ENCODE results near the gene TARM1.
A peak's percentile ranks its signal among the peaks of the same experiment; 100 is the strongest.

TARM1 gene

GRCh38 chr19:54081032-54081431 lies at the start of gene TARM1:
TARM1 (minus strand) TSS chr19:54081365; CDS start chr19:54081340, 25 bp downstream.
- DNase-seq (ENCODE audit: low read depth, low spot score): no peak

DNA sequence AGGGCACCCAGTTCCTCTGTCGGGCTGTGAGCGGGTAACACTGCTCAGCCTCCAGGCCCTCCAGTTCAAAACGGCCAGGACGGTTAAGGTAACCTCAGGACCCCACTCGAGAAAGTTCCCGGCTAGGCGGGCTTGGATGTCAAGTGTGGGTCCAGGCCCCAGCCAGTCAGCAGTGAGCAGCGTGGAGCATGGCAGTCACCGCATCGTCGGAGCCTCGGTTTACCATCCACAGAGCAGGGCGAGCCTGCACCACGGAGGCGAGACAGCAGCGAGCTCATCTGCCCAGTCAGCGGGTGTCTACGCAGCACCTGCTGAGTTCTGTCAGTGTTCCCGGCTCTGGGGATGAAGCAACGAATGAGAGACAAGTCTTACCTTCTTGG lies 48.4 kb upstream of the TARM1 start:
- DNase-seq (ENCODE audit: low read depth, low spot score): no peak

- DNase-seq (ENCODE audit: low read depth, low spot score): no peak
Measured at GRCh38 chr19:54128796-54129616, 47.8 kb upstream of the TARM1 start.

GRCh38 chr19:54128441-54128725 lies 47.2 kb upstream of the TARM1 start:
- DNase-seq (ENCODE audit: low read depth, low spot score): no peak

DNA sequence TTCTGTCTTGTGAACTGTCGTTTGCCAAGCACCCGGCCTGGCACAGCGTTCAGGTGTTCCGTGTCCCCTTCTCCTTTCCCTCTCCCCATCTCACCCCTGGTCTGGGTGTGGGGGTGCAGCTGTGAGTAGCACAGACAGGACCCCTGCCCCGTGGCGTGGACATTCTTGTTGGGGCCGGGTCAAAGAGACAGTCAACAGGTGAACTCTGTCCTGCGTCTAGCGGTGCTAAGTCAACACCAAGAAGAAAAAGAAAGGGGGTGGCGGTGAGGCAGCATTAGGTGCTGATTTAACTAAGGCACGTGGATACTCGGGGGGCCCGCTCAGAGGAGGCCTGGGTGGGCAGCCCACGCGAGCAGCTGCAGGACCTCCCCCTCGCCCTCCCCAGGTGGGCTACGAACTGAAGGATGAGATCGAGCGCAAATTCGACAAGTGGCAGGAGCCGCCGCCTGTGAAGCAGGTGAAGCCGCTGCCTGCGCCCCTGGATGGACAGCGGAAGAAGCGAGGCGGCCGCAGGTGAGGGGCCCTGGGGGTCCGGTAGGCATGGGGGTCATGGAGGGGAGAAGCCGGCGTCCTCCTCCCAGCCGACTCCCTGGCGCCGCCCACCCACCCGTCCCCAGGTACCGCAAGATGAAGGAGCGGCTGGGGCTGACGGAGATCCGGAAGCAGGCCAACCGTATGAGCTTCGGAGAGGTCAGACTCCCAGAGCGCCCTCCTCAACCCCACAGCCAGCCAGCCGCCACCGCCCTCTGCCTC lies 46.7 kb upstream of the TARM1 start:
- no peak for DNase-seq (ENCODE audit: low read depth, low spot score)

- no peak for DNase-seq (ENCODE audit: low read depth, low spot score)
Measured at GRCh38 chr19:54125713-54126112, 44.5 kb upstream of the TARM1 start.

DNA sequence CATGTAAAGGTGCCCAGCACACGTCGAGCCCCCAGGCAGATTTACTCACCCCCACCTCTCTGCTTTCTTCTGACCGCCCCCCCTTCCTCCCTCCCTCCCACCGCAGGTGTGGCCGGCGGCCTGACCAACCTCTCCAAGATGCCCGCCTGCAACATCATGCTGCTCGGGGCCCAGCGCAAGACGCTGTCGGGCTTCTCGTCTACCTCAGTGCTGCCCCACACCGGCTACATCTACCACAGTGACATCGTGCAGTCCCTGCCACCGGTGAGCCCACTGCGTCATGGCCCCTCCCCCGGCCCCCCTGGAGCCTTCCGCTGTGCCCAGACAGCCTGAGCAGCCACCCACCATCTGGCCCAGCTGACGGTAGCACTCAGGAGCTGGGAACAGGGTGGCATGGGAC lies 43.2 kb upstream of the TARM1 start:
- DNase-seq (ENCODE audit: low read depth, low spot score): no peak

- no peak for DNase-seq (ENCODE audit: low read depth, low spot score)
Measured at GRCh38 chr19:54123682-54124081, 42.5 kb upstream of the TARM1 start.

DNA sequence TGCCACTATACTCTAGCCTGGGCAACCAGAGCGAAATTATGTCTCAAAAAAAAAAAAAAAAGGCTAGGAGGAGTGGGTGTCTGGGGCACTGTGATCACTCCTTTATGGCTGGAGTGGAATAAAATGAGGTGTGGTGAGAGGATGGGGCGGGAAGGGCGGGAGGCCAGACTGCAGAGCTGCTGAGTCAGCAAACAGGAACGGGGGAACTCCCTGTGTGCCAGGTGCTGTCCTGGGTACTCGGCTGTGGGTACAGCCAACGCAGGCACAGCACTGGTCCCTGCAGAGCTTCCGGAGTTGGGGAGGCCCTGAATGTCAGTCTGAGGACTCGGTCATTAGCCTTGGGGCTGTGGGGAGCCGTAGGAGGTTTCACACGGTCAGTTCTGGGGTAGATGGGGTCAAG lies 40.1 kb upstream of the TARM1 start:
- DNase-seq (ENCODE audit: low read depth, low spot score): no peak

DNA sequence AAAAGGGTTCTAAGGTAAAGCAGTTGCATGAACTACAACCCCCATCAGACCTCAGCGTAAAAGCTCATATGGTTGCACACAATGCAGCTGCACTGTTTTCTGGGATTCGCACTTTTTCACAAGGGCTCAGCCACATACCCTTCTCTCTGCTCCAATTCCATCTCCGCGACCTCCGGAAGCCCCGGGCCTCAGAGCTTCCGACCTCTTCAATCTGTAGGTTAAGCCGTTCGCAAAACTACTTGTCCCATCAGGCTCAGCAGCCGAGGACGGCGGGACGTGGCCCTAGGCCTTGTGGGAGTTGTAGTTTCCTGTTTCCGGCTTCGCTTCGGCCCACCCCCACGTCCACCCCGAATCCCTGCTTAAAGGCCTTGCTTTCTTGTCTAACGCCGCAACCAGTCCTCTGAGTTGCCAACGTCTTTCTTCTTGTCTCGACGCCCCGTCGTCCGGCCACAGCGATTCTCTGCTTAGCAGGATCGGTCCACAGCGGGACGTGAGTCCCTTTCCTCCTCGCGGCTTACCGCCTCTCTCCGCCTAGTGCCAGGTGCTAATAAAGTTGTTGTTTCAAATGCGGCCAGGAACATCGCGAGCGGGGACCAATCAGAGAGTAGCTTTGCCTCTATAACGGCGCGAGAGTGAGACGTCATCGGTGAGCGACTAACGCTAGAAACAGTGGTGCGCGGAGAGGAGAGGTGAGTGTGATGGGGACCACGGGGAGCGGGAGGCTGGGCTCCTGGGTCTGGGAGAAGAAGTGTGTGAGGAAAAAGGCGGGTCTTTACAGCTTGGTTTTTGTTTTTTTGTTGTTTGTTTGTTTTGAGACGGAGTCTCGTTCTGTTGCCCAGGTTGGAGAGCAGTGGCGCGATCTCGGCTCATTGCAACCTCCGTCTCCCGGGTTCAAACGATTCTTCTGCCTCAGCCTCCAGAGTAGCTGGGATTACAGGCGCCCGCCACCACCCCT lies 34.2 kb upstream of the TARM1 start, which contains the start of the genes PRPF31 and TFPT:
Gene PRPF31, plus strand, starts transcription at position 646 of the 955 bp plus-strand sequence. CDS start 2,525 bp downstream, outside the sequence.
Gene TFPT, minus strand, starts transcription at position 549 of the 955 bp plus-strand sequence. Its CDS starts 388 bp downstream, at position 161.
- DNase-seq (ENCODE audit: low read depth, low spot score): peak; percentile 95

DNA sequence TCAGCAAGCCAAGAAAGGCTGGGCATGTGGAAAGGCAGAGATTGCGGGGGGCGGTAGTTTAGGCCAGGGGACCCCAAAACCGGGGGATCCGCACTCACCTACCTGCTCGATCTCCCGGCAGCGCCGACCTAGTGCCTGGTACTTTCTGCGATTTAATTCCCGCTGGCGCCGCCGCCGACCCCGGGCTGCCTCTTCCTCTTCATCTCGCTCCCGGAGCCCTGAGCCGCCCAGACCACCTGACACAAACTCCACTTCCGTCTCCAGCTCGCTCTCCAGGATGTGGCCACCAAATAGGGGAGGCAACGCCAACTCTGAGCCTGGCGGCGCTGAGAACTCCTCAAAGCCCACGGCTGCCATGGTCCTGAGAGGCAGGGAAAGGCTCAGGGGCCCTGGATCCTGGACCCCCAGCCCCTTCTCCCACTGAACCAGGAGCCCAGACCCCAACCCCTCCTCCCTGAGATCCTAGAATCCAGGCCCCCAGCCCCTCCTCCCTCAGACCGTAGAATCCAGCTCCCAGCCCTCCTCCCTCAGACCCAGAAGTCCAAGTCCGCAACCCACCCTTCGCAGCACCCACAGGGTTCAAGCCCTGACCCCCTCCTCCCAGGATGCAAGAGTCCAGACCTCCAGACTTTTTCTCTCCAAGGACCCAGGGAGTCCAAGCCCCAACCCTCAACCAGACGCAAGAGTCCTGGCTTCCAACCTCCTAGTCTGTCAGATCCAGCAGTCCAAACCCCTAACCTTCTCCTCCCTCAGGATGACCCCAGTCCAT lies 33.4 kb upstream of the TARM1 start:
- no peak for DNase-seq (ENCODE audit: low read depth, low spot score)

GRCh38 chr19:54109651-54110050 lies 28.5 kb upstream of the TARM1 start:
- DNase-seq (ENCODE audit: low read depth, low spot score): no peak

GRCh38 chr19:54108496-54108895 lies 27.3 kb upstream of the TARM1 start:
- DNase-seq (ENCODE audit: low read depth, low spot score): no peak

- no peak for DNase-seq (ENCODE audit: low read depth, low spot score)
Measured at GRCh38 chr19:54107876-54108490, 26.8 kb upstream of the TARM1 start.

DNA sequence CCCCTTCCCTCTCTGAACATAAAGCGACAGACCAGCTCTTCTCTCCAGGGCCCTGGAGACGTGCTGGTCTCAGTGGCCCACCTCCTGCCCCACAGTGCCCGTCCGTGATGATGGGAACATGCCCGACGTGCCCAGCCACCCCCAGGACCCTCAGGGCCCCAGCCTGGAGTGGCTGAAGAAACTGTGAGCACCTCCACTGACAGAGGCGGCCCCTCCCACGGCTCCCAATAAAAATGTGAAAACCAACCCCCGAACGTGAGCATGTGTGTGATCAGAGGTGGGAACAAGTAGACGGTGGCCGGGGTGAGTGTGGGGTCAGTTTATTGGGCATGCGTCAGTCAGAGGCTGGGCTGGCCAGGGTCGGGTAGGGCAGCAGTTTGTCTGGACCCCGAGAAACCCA lies 25.6 kb upstream of the TARM1 start:
- no peak for DNase-seq (ENCODE audit: low read depth, low spot score)

- no peak for DNase-seq (ENCODE audit: low read depth, low spot score)
Measured at GRCh38 chr19:54105796-54106195, 24.6 kb upstream of the TARM1 start.

DNA sequence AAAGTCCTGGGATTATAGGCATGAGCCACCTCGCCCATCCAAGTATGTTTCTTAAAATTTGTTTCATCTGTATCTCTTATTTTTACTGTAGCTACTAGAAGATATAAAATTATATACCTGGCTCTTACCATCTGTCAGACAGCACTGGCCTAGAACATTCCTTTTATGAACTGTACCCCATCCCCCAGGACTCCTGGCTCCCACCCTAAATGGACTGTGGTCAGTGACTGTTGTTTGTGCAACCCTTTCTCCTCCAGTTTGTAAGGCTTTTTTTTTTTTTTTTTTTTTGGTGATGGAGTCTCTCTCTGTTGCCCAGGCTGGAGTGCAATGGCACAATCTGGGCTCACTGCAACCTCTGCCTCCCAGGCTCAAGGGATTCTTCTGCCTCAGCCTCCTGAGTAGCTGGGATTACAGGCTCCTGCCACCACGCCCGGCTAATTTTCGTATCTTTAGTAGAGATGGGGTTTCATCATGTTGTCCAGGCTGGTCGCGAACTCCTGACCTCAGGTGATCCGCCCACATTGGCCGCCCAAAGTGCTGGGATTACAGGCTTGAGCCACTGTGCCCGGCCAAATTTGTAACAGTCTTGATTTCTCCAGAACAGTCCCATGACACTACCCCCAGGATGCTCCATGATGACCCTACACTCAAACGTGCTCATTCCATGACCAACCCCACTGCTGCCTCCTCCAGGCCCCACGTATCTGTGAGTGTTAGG lies 24.0 kb upstream of the TARM1 start:
- no peak for DNase-seq (ENCODE audit: low read depth, low spot score)

- DNase-seq (ENCODE audit: low read depth, low spot score): peak; percentile 94
Measured at GRCh38 chr19:54102421-54103169, 21.4 kb upstream of the TARM1 start, which contains the start of gene NDUFA3. NDUFA3 (plus strand) TSS chr19:54102855; CDS start chr19:54102879, 24 bp downstream.

DNA sequence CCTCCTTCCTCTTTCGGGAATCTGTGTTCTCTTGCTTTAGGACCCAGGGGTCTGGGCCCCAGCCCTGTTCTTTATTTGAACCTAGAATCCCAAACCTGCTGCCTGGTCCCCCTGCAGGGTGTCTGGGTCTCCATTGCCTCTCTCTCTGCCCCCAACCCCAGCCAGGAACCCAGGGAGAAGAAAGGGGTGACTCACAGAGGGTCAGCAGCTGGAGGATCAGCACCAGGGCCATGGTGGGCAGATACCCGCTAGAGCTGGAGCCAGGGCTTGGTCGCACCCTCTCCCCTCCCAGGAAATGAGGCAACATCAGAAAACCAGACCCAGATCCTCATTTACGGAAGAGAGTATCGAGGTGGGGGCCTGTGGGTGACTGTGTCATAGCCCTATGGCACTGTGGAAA lies 19.4 kb upstream of the TARM1 start, which contains the start of gene OSCAR:
Gene OSCAR, minus strand, starts transcription at position 243 of the 400 bp plus-strand sequence. Its CDS starts 11 bp downstream, at position 232.
- no peak for DNase-seq (ENCODE audit: low read depth, low spot score)
